HPDE6-E6E7 (cell line): ENCODE data around the gene MAN2B1.
A peak's percentile ranks its signal among the peaks of the same experiment; 100 is the strongest.

Source experiments
- DNase-seq: peaks from one replicate; pipeline ENCODE4 v3.0.0; 2011; ENCODE audit warnings: missing footprints; ENCODE audit errors: extremely low spot score

Gene MAN2B1

DNA sequence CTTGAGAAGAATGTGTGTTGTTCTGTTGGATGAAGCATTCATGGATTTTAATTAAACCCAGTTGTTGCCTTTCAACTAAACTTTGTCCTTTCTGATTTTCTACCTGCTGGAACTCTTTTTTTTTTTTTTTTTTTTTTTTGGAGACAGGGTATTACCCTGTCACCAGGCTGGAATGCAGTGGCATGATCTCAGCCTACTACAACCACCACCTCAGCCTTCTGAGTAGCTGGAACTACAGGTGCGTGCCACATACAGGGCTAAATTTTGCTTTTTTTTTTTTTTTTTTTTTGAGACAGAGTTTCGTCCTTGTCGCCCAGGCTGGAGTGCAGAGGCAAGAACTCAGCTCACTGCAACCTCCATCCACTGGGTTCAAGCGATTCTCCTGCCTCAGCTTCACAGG, 48.9 kb downstream of the MAN2B1 start:
- no peak for DNase-seq

DNA sequence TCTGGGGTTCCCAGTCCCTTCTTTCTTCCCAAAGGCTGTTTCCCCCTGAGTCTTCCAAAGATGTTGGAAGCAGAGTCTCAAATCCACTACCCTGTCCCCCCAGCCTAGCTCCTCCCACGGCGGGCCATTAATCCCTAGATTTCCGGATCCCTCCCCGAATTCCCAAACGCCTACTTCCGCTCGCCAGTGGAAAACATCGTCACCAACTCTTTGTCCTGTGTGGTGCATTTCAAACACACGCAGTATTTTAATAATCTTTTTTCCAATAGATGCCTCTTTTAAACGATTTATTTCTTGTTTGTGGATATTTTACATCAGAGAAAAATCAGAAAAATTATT, 55.2 kb downstream of the MAN2B1 start:
- peak; percentile 47 for DNase-seq

DNA sequence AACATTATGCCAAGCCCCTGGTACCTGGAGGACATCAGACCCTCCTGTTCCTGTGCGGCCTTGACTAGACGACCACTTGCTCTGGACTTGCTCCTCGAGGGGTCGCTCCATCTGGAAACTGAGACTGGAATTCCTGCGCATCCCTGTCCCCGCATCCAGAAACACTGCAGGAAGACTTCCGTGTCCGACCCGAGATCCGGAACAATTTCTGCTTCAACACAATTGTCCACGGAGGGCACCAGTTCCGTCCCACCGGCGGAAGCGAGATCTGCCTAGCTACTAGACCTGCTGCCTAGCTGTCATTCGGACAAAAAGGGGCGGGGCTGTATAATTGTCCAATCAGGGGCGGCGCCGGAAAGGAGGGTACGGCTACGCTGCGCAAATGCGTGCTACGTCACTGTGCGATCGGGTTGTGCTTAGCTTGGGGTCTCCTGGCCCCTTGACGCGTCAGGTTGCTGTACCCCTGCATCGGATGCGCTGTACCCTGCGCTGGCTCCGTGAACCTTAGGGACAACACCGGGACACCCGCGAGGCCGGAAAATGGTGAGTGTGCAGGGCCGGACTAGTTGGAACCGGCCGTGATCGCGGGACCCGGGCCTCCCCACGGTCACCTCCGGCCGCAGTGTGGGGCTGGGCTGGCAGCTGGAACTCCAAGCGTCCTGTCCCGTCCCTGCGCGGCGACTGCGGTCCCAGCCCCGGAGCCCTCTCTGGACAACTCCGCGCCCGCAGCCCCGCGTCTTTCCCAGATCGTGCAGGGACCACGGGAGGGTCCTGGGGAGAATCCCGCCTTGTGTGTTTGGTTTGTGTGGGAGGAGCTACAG, 55.8 kb downstream of the MAN2B1 start, which contains the start of the genes ZNF490 and ZNF791:
ZNF490 (minus strand) TSS at position 274 of the 821 bp plus-strand sequence; CDS start at position 141, 133 bp downstream.
ZNF791 (plus strand) TSS at position 381 of the 821 bp plus-strand sequence; CDS start at position 541, 160 bp downstream.
- DNase-seq: peak; percentile 98

DNA sequence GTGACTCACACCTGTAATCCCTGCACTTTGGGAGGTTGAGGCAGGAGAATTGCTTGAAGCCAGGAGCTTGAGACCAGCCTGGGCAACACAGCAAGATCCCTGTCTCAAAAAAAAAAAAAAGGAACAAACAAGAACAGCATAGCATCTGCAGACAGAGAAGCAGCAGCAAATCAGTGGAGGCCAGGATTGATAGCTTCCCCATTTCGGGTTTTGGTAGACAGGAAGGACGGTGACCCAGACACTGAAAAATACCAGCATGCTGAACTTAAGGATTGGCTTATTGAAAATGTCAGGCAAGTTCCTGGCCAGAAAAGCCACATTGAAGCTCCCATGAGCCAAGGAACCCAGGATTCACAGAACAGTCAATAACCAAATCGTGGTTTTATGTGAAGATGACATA, 58.9 kb downstream of the MAN2B1 start:
- DNase-seq: no peak

DNA sequence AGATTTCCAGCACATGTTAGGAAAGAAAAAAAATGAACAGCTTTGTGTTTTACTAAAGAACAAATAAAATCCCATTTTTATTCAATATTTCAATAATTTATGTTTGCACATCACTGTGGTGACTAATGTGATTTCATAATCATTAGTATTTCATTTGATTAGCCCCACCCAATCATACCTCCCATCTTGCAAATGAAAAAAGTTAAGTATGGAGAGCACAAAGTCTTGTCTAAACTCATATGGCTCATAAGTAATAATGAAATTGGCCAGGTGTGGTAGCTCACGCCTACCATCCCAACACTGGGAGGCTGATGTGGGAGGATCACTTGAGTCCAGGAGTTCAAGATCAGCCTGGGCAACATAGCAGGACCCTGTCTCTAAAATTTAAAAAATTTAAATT, 59.7 kb downstream of the MAN2B1 start:
- DNase-seq: no peak

DNA sequence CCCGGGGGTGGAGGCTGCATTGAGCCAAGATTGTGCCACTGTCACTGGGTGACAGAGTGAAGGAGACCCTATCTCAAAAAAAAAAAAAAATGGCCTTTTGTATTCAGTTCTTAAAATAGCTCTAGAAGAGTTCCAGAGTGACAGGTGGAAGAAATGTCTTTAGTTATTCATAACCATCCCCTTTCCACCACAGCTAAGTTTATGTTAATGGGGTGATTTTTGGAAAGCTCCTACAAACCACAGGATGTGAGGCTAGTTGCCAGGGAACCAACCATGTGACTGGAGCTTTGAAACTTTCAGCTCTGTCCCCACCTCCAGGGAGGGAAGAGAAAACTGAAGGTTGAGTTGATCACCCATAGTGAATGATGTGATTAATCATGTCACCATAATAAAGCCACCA, 62.8 kb downstream of the MAN2B1 start:
- no peak for DNase-seq

DNA sequence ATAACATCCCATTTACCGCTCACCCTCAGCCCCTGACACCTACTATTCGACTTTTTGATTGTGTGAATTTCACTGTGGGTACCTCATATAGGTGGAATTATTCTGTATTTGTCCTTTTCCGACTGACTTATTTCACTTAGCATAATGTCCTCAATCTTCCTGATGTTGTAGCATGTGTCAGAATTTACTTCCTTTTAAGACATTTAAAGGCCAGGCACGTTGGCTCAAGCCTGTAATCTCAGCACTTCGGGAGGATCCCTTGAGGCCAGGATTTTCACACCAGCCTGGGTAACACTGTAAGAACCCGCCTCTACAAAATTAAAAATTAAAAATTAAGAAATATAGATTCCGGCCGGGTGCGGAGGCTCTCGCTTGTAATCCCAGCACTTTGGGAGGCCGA, 68.9 kb downstream of the MAN2B1 start:
- no peak for DNase-seq

DNA sequence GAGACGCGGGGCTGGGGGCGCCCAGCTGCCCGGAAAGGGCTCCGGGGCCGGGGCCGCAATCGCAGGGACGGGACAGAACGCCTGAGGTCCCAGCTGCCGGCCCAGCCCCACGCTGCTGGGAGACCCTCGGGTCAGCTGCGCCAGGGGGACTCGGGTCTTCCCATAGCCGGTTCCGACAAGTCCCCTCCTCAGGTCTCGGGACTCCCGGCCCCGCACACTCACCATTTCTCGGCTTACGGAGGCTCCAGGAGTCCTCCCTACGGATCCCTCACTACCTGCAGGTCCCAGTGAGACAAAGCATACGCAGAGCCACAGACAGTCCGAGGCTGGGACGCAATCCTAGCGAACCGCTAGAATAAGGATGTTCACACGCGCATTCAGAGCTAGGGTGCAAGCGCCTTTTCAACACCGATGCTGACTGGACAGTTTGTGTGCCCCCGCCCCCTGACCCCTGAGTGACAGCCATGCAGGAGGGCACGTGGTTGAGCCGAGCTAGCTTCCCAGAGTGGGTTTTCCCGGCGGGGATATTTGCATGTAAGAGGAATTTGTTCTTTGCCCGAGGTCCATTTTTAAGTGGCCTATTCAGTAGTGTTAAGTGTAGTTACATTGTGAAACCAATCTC, 69.5 kb downstream of the MAN2B1 start:
- no peak for DNase-seq
